MCF 10A (cell line): ENCODE data around the gene TM9SF4. TPM values are rescaled to one million over a fixed set of nuclear protein-coding genes. Genes with fewer than 3 reads are reported as not detected.

ENCODE experiments used
- BruUV-seq: library from RNA; stranded (reverse); fragments of 400-500 nt; replicated peaks from 2 replicates; lab custom pipeline; 2021; lab: Mats Ljungman, UMichigan
- CTCF ChIA-PET: fragments of 300-600 bp; sonication (Branson Sonifier 250); formaldehyde crosslinking; extraction: SDS; loops from one replicate; lab custom pipeline; 2021; ENCODE audit warnings: antibody characterized with exemption, inconsistent platforms; lab: Yijun Ruan, JAX
- POLR2A ChIA-PET: fragments of 300-600, 350-650 bp; sonication (Branson Sonifier 250); formaldehyde crosslinking; extraction: SDS; loops from one replicate; lab custom pipeline; 2020; ENCODE audit warnings: antibody characterized with exemption, inconsistent platforms; lab: Yijun Ruan, JAX
- DNase-seq: peaks from one replicate; pipeline ENCODE4 v3.0.0-alpha.2; 2018; ENCODE audit not compliant: unreplicated experiment
- H3K27ac Mint-ChIP-seq: one replicate; pipeline ENCODE4 v1.8.0; 2022; ENCODE audit warnings: mild to moderate bottlenecking, low read depth, mixed read lengths; ENCODE audit not compliant: unreplicated experiment
- H3K27me3 Mint-ChIP-seq: one replicate; pipeline ENCODE4 v1.8.0; 2022; ENCODE audit warnings: mixed read lengths; ENCODE audit not compliant: insufficient read depth, unreplicated experiment
- H3K36me3 Mint-ChIP-seq: one replicate; pipeline ENCODE4 v1.8.0; 2022; ENCODE audit warnings: mild to moderate bottlenecking, moderate library complexity, mixed read lengths; ENCODE audit not compliant: insufficient read depth, unreplicated experiment
- H3K4me1 Mint-ChIP-seq: one replicate; pipeline ENCODE4 v1.8.0; 2022; ENCODE audit warnings: mixed read lengths; ENCODE audit not compliant: insufficient read depth, unreplicated experiment
- H3K4me3 Mint-ChIP-seq: one replicate; pipeline ENCODE4 v1.8.0; 2022; ENCODE audit warnings: mild to moderate bottlenecking, moderate library complexity, mixed read lengths; ENCODE audit not compliant: unreplicated experiment
- H3K9me3 Mint-ChIP-seq: one replicate; pipeline ENCODE4 v1.8.0; 2022; ENCODE audit warnings: mixed read lengths; ENCODE audit not compliant: unreplicated experiment
- intact Hi-C: fragments of 100-400 bp; cut with micrococcal nuclease; formaldehyde crosslinking; loops from 2 replicates; pipeline ENCODE4 v1.14.1; 2022
- total RNA-seq: library from RNA; stranded (reverse); gene quantifications from 2 replicates; pipeline ENCODE4 v1.2.3, GENCODE V29; 2022
- TF ChIP-seq, protein P1 (sequence below): fragments of 200-600 bp; IDR thresholded peaks from one replicate; pipeline ENCODE4 v1.8.0; 2022; ENCODE audit warnings: antibody characterized with exemption, mild to moderate bottlenecking; ENCODE audit not compliant: unreplicated experiment

Gene TM9SF4
- total RNA-seq, 1 experiment from 2014 or later, result 52.3 TPM

DNA sequence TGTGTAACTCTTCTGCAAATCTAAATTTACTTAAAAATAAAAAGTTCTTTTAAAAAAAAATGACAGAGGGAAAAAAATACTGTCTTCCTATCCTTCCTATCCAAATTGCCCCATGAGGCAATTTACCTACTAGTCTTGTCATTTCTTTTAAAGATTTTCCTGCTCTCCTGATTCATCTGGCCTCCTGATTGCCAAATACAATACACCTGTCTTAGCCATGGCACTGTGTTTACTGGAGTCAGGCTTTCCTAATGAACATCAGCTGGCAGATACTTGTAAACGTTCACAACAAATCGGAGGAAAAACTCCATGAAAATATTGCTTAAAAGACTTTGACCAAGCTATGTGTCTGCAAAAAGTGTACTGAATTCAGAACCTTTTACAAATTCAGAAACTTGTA is 21.5 kb downstream of the TM9SF4 start:
- TF ChIP-seq, protein P1, sequence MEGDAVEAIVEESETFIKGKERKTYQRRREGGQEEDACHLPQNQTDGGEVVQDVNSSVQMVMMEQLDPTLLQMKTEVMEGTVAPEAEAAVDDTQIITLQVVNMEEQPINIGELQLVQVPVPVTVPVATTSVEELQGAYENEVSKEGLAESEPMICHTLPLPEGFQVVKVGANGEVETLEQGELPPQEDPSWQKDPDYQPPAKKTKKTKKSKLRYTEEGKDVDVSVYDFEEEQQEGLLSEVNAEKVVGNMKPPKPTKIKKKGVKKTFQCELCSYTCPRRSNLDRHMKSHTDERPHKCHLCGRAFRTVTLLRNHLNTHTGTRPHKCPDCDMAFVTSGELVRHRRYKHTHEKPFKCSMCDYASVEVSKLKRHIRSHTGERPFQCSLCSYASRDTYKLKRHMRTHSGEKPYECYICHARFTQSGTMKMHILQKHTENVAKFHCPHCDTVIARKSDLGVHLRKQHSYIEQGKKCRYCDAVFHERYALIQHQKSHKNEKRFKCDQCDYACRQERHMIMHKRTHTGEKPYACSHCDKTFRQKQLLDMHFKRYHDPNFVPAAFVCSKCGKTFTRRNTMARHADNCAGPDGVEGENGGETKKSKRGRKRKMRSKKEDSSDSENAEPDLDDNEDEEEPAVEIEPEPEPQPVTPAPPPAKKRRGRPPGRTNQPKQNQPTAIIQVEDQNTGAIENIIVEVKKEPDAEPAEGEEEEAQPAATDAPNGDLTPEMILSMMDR, result no peak
- H3K9me3 Mint-ChIP-seq, result no peaks in the 10 kb centered on the region
- no TSS peak for BruUV-seq
- H3K4me3 Mint-ChIP-seq, result no peak overlapping the region
- peaks cover 9% of the 10 kb centered on the region for H3K4me1 Mint-ChIP-seq
- no peak overlapping the region for H3K27ac Mint-ChIP-seq
- H3K27me3 Mint-ChIP-seq, result no peaks in the 10 kb centered on the region
- peaks cover 40% of the 10 kb centered on the region for H3K36me3 Mint-ChIP-seq
- intact Hi-C loops, result no loop called here
- no peak for DNase-seq
- POLR2A ChIA-PET, result no interaction called here
- CTCF ChIA-PET, result interaction anchor here (0.6 kb wide), 1 partner anchor 280 kb away, joined by 3 read pairs; no protein-coding TSS in a partner anchor

DNA sequence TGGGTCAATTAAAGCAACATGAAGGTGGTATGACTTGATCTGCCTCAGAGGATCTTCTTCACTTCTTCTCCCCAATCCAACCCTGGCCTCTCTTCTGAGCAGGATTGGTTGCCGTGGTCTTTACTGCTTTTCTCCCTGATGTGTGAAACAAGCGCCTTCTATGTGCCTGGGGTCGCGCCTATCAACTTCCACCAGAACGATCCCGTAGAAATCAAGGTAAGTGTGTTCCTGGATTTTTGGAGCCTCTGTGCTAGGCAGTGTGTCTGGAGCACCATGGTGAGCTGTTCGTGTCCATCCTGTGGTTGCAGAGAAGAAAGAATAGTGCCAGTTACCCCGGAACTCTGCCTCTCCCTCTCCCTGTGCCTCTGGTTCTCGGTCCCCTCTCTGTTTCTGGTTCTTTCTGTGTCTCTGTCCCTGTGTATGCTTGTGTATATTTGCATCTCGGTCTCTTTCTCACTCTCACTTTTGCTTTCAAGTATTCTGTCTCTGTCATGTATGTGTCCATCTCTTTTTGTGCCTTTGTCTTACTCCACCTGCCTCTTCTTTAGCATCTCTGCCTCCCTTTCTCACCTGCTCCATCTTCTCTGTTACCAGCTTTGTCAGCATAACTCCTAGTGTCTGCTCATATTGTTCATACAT is 23.5 kb downstream of the TM9SF4 start:
- TF ChIP-seq, protein P1, result no peak
- no peaks in the 10 kb centered on the region for H3K27me3 Mint-ChIP-seq
- H3K4me3 Mint-ChIP-seq, result no peak overlapping the region
- POLR2A ChIA-PET, result interaction anchor here (0.6 to 1.3 kb wide), 3 partner anchors 10 to 23 kb away, joined by 3 read pairs; partner anchors contain the start of gene TM9SF4
- no peak overlapping the region for H3K27ac Mint-ChIP-seq
- intact Hi-C loops, result no loop called here
- peaks cover 47% of the 10 kb centered on the region for H3K36me3 Mint-ChIP-seq
- no peak for DNase-seq
- no TSS peak for BruUV-seq
- no peaks in the 10 kb centered on the region for H3K9me3 Mint-ChIP-seq
- H3K4me1 Mint-ChIP-seq, result peaks cover 9% of the 10 kb centered on the region
- CTCF ChIA-PET, result interaction anchor here (0.6 to 1.2 kb wide), 3 partner anchors 11 to 389 kb away, joined by 3 to 8 read pairs (median 3); no protein-coding TSS in a partner anchor

DNA sequence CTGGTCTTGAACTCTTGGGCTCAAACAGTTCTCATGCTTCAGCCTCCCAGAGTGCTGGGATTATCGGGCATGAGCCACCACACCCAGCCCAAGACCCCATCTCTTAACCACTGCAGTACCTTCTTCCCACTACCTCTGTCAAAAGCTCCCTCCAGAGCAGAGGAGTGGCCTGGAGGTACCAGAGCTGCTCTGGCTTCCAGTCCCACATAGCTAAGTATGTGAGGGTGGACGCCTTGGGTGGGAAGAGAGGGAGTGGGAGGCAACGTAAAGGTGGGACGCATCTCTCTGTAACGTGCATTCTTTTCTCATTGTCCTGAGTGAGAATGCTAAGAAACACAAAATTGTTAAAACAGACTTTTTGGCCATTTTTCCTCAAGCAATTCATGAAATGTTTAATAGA is 24.5 kb downstream of the TM9SF4 start:
- no peaks in the 10 kb centered on the region for H3K9me3 Mint-ChIP-seq
- DNase-seq, result no peak
- peaks cover 9% of the 10 kb centered on the region for H3K4me1 Mint-ChIP-seq
- ChIA-PET POLR2A (interaction anchor here (1.2 to 1.7 kb wide), 3 partner anchors 9 to 24 kb away, joined by 3 to 4 read pairs (median 3); partner anchors contain the start of gene TM9SF4), CTCF (interaction anchor here (0.6 to 2.8 kb wide), 4 partner anchors 10 to 388 kb away, joined by 3 to 17 read pairs (median 6); no protein-coding TSS in a partner anchor)
- H3K27ac Mint-ChIP-seq, result no peak overlapping the region
- TF ChIP-seq, protein P1, result no peak
- intact Hi-C loops, result no loop called here
- peaks cover 54% of the 10 kb centered on the region for H3K36me3 Mint-ChIP-seq
- no peak overlapping the region for H3K4me3 Mint-ChIP-seq
- H3K27me3 Mint-ChIP-seq, result no peaks in the 10 kb centered on the region
- BruUV-seq, result no TSS peak

DNA sequence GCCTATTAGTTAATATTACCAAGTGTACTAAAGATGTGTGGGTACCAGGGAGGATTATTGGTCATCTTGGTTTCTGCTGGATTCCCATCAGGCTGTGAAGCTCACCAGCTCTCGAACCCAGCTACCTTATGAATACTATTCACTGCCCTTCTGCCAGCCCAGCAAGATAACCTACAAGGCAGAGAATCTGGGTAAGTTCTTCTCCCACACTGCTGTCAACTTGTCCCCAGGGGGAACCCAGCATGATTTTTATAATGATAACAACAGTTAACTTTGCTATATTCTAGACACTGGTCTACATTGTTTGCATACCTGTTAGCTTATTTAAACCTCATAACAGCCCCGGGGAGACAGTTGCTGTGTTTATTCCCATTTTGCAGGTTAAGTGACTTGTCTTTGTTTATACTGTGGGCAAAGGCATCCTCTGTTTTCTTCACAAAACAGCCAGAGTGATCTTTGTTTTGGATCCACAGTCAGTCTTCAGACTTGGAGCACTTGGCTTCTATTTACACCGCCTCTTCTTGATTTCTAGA is 26.5 kb downstream of the TM9SF4 start:
- H3K4me3 Mint-ChIP-seq, result no peak overlapping the region
- BruUV-seq, result no TSS peak
- peaks cover 66% of the 10 kb centered on the region for H3K36me3 Mint-ChIP-seq
- peaks cover 6% of the 10 kb centered on the region for H3K4me1 Mint-ChIP-seq
- H3K27ac Mint-ChIP-seq, result no peak overlapping the region
- no peaks in the 10 kb centered on the region for H3K9me3 Mint-ChIP-seq
- H3K27me3 Mint-ChIP-seq, result no peaks in the 10 kb centered on the region
- CTCF ChIA-PET, result interaction anchor here (0.7 to 2.8 kb wide), 4 partner anchors 8 to 44 kb away, joined by 3 to 17 read pairs (median 6); no protein-coding TSS in a partner anchor
- intact Hi-C loops, result no loop called here
- POLR2A ChIA-PET, result no interaction called here
- TF ChIP-seq, protein P1, result no peak
- no peak for DNase-seq
